ENCODE measurements around the gene ZDHHC12. TPM values are rescaled to one million over a fixed set of nuclear protein-coding genes. Genes with fewer than 3 reads are reported as not detected.

Gene ZDHHC12
- total and polyA plus RNA-seq, 2 of the 13 experiments (the other 11 are each of a cell fraction or from before 2014, with no cell fraction given): 25.4 to 28.0 TPM

DNA sequence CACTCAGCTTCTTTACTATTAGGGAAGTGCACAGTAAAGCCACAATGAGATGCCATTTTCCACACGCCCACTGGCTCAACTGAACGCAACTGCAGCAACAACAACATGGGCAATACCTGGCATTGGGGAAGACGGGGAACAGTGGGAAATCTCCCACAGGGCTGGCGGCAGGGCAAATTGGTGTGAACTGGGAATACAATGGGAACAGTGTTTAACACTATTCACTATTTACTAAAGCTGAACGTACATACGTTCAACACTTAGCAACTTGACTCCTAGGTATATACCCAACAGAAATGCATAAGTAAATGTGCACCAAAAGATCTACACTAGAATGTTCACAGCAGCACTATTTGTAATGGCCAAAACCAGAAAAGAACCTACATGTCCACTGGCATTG lies 33.7 kb upstream of the ZDHHC12 start:
- POLR2A ChIA-PET: no interaction called here
- no peaks in the 10 kb centered on the region for H3K9me3 ChIP-seq (ENCODE audit: low read length)
- no peak overlapping the region for H3K4me3 ChIP-seq (replicated peaks in 1 of 3; ENCODE audit: insufficient read depth in 1 of 3, low read depth in 2 of 3, low read length in 3 of 3)
- ATAC-seq: no peak
- no peak for FAIRE-seq
- TF ChIP-seq, protein P1, sequence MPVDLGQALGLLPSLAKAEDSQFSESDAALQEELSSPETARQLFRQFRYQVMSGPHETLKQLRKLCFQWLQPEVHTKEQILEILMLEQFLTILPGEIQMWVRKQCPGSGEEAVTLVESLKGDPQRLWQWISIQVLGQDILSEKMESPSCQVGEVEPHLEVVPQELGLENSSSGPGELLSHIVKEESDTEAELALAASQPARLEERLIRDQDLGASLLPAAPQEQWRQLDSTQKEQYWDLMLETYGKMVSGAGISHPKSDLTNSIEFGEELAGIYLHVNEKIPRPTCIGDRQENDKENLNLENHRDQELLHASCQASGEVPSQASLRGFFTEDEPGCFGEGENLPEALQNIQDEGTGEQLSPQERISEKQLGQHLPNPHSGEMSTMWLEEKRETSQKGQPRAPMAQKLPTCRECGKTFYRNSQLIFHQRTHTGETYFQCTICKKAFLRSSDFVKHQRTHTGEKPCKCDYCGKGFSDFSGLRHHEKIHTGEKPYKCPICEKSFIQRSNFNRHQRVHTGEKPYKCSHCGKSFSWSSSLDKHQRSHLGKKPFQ (CRISPR knock-in tag; IDR thresholded peaks at IDR 0.05; ENCODE audit: insufficient replicate concordance): peak; percentile 96
- TF ChIP-seq SRSF4 (IDR thresholded peaks at IDR 0.05; ENCODE audit: low read depth, low read length, poor library complexity, severe bottlenecking): no peak
- WGBS (ENCODE audit: low lambda C conversion rate): 70% methylated on average over 6 of the region's 6 CpGs
- intact Hi-C loops (cut with micrococcal nuclease; ENCODE audit: unreplicated experiment) (no loop called here), in situ Hi-C loops (cut with HindIII; ENCODE audit: extremely low pct_ligation_motif_present, low pct_unique_long_range_greater_than_20kb) (no loop called here)
- no peak overlapping the region for H3K27ac ChIP-seq (ENCODE audit: extremely low read length, insufficient read depth, low read length)
- no peak overlapping the region for H3K9ac ChIP-seq (ENCODE audit: insufficient read depth, low read depth, low read length)
- CTCF ChIA-PET (ENCODE audit: low intra/inter-chr PET ratio, low total read pairs): no interaction called here
- no TSS peak for BruUV-seq (replicated peaks)
- H2AFZ ChIP-seq (ENCODE audit: low read length): no peak overlapping the region
- no peaks in the 10 kb centered on the region for H3K27me3 ChIP-seq (ENCODE audit: control insufficient read depth in 1 of 2, insufficient read depth in 2 of 2, low read length in 2 of 2)
- H3K4me1 ChIP-seq (ENCODE audit: insufficient read depth, low read length): peaks cover 20% of the 10 kb centered on the region
- H3K4me2 ChIP-seq (ENCODE audit: low read depth, low read length): no peak overlapping the region
- H3K36me3 ChIP-seq (replicated peaks in 1 of 2; ENCODE audit: control insufficient read depth in 1 of 2, insufficient read depth in 2 of 2, low read length in 2 of 2): peaks cover 5 to 9% of the 10 kb centered on the region in 2 experiments; a peak in 3 of 5 replicates
- DNase-seq (ENCODE audit: low spot score): no peak
- H3K79me2 ChIP-seq (ENCODE audit: insufficient read depth, low read length): no peaks in the 10 kb centered on the region
- H4K20me1 ChIP-seq (ENCODE audit: insufficient read depth, low read length): no peaks in the 10 kb centered on the region

DNA sequence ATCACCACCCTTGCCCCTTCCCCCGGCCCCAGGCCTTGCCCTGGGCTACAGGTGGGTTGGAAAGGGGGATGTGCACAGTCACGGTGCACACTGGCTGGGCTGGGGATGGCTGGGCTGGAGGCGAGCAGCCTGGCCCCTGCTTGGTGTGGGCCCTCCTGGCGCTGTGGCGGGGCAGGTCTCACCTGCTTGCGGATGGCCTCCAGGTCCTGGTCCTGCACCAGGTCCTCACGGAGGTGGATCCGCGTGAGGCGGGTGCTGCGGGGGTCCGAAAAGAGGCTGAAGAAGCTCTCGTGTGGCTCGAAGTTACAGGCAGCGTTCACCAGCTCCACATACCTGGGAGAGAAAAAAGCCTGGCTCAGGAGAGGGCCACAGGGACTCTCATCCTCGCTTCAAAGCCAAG lies 29.7 kb upstream of the ZDHHC12 start:
- Histone ChIP-seq H3K9me3 (ENCODE audit: low read length) (no peaks in the 10 kb centered on the region), H4K20me1 (ENCODE audit: insufficient read depth, low read length) (no peaks in the 10 kb centered on the region), H3K4me2 (ENCODE audit: low read depth, low read length) (no peak overlapping the region), H3K27me3 (ENCODE audit: control insufficient read depth in 1 of 2, insufficient read depth in 2 of 2, low read length in 2 of 2) (no peaks in the 10 kb centered on the region), H3K79me2 (ENCODE audit: insufficient read depth, low read length) (no peaks in the 10 kb centered on the region), H3K9ac (ENCODE audit: insufficient read depth, low read depth, low read length) (no peak overlapping the region), H3K36me3 (replicated peaks in 1 of 2; ENCODE audit: control insufficient read depth in 1 of 2, insufficient read depth in 2 of 2, low read length in 2 of 2) (peaks cover 10 to 18% of the 10 kb centered on the region in 2 experiments; a peak in 4 of 5 replicates), H3K4me3 (replicated peaks in 1 of 3; ENCODE audit: insufficient read depth in 1 of 3, low read depth in 2 of 3, low read length in 3 of 3) (no peak overlapping the region), H2AFZ (ENCODE audit: low read length) (no peak overlapping the region), H3K4me1 (ENCODE audit: insufficient read depth, low read length) (peaks cover 10% of the 10 kb centered on the region; the same call in 1 of the 2 replicates), H3K27ac (ENCODE audit: extremely low read length, insufficient read depth, low read length) (no peak overlapping the region)
- ATAC-seq: no peak
- FAIRE-seq: no peak
- intact Hi-C loops (cut with micrococcal nuclease; ENCODE audit: unreplicated experiment): no loop called here
- no peak for DNase-seq (ENCODE audit: low spot score)
- WGBS (ENCODE audit: low lambda C conversion rate): 89% methylated on average over 4 of the region's 16 CpGs
- TF ChIP-seq ZSCAN20 (CRISPR knock-in tag; IDR thresholded peaks at IDR 0.05; ENCODE audit: borderline replicate concordance) (no peak), SOX6 (IDR thresholded peaks at IDR 0.05) (no peak), SOX6 (CRISPR knock-in tag; IDR thresholded peaks at IDR 0.05) (no peak), ZNF792 (CRISPR knock-in tag; IDR thresholded peaks at IDR 0.05) (no peak), ZNF878 (CRISPR knock-in tag; IDR thresholded peaks at IDR 0.05) (no peak), ZNF552 (CRISPR knock-in tag; IDR thresholded peaks at IDR 0.05; ENCODE audit: borderline replicate concordance) (no peak), ETV6 (CRISPR knock-in tag; conservative IDR thresholded peaks at IDR 0.05) (no peak), RELA (CRISPR knock-in tag; IDR thresholded peaks at IDR 0.05) (no peak), JUNB (CRISPR knock-in tag; IDR thresholded peaks at IDR 0.05; ENCODE audit: borderline replicate concordance) (no peak)
- TF ChIP-seq, protein P2, sequence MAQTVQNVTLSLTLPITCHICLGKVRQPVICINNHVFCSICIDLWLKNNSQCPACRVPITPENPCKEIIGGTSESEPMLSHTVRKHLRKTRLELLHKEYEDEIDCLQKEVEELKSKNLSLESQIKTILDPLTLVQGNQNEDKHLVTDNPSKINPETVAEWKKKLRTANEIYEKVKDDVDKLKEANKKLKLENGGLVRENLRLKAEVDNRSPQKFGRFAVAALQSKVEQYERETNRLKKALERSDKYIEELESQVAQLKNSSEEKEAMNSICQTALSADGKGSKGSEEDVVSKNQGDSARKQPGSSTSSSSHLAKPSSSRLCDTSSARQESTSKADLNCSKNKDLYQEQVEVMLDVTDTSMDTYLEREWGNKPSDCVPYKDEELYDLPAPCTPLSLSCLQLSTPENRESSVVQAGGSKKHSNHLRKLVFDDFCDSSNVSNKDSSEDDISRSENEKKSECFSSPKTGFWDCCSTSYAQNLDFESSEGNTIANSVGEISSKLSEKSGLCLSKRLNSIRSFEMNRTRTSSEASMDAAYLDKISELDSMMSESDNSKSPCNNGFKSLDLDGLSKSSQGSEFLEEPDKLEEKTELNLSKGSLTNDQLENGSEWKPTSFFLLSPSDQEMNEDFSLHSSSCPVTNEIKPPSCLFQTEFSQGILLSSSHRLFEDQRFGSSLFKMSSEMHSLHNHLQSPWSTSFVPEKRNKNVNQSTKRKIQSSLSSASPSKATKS (CRISPR knock-in tag; IDR thresholded peaks at IDR 0.05): no peak
- TF ChIP-seq, protein P3, sequence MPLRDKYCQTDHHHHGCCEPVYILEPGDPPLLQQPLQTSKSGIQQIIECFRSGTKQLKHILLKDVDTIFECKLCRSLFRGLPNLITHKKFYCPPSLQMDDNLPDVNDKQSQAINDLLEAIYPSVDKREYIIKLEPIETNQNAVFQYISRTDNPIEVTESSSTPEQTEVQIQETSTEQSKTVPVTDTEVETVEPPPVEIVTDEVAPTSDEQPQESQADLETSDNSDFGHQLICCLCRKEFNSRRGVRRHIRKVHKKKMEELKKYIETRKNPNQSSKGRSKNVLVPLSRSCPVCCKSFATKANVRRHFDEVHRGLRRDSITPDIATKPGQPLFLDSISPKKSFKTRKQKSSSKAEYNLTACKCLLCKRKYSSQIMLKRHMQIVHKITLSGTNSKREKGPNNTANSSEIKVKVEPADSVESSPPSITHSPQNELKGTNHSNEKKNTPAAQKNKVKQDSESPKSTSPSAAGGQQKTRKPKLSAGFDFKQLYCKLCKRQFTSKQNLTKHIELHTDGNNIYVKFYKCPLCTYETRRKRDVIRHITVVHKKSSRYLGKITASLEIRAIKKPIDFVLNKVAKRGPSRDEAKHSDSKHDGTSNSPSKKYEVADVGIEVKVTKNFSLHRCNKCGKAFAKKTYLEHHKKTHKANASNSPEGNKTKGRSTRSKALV (CRISPR knock-in tag; IDR thresholded peaks at IDR 0.05): no peak
- ChIA-PET CTCF (ENCODE audit: low intra/inter-chr PET ratio, low total read pairs) (no interaction called here), POLR2A (no interaction called here)
- in situ Hi-C loops (cut with HindIII; ENCODE audit: extremely low pct_ligation_motif_present, low pct_unique_long_range_greater_than_20kb): no loop called here
- BruUV-seq (replicated peaks): no TSS peak

Measured in HepG2 (cell line).